HCT116 (cell line): ENCODE results near the gene APP. TPM values are rescaled to one million over a fixed set of nuclear protein-coding genes. Genes with fewer than 3 reads are reported as not detected.

Experiments used
- ATAC-seq: fragments of 200-7000 bp; cut with Tn5 transposase; 2 replicates; pipeline ENCODE4 v1.9.1; 2020; ENCODE audit warnings: mild to moderate bottlenecking, moderate library complexity
- BruUV-seq: library from RNA; stranded (reverse); fragments of 400-500 nt; replicated peaks from 2 replicates; lab custom pipeline; 2021; lab: Mats Ljungman, UMichigan
- CTCF ChIA-PET: fragments of 300-600 bp; sonication (Branson Sonifier 250); formaldehyde crosslinking; loops from one replicate; lab custom pipeline; 2021; ENCODE audit warnings: antibody characterized with exemption; lab: Charles Lee
- POLR2A ChIA-PET: fragments of 300-600, 350-600 bp; sonication (Branson Sonifier 250); formaldehyde crosslinking; loops from one replicate; lab custom pipeline; 2021; ENCODE audit warnings: antibody characterized with exemption; lab: Charles Lee
- RAD21 ChIA-PET, 2 experiments: fragments of 300-600 bp; sonication (Branson Sonifier 250); formaldehyde crosslinking; loops; one replicate each; lab custom pipeline; 2023; ENCODE audit warnings: low total read pairs in 2 of 2; ENCODE audit not compliant: uncharacterized antibody in 2 of 2, unreplicated experiment in 2 of 2, low non-redundant PET in 1 of 2; lab: Charles Lee
- DNase-seq: peaks from one replicate; pipeline ENCODE4 v3.0.0-alpha.2; 2010; ENCODE audit warnings: low read depth, low spot score
- H2AFZ ChIP-seq: fragments of 200-600 bp; shearing (Covaris generic), sonication (generic); 2 replicates; pipeline ENCODE4 v1.6.1; 2017; ENCODE audit warnings: low read depth, mixed run types, mixed read lengths, antibody characterized with exemption, low read length; ENCODE audit not compliant: poor library complexity, severe bottlenecking
- H3K27ac ChIP-seq: 2 replicates; pipeline ENCODE4 v1.5.1; 2012; ENCODE audit warnings: low read depth, low read length
- H3K27me3 ChIP-seq: fragments of 200-600 bp; sonication (generic); 2 replicates; pipeline ENCODE4 v1.6.1; 2016; ENCODE audit warnings: mixed run types, low read length, mixed read lengths; ENCODE audit not compliant: insufficient read depth
- H3K36me3 ChIP-seq, 2 experiments: fragments of 200-500 bp in 1 of 2; fragments of 200-600 bp in 1 of 2; sonication (Bioruptor generic) in 1 of 2; sonication (generic) in 1 of 2; 2 replicates each; pipeline versions ENCODE4 v1.5.1 to v1.6.1; 2014 to 2016; ENCODE audit warnings: low read length in 2 of 2, inconsistent platforms in 1 of 2, mixed read lengths in 1 of 2, mixed run types in 1 of 2; ENCODE audit not compliant: insufficient read depth in 2 of 2, control insufficient read depth in 1 of 2
- H3K4me1 ChIP-seq, 2 experiments: fragments of 200-600 bp in 1 of 2; sonication (generic) in 1 of 2; 2 replicates each; pipeline versions ENCODE4 v1.5.1 to v1.6.1; 2012 to 2017; ENCODE audit warnings: low read length in 2 of 2, inconsistent platforms in 1 of 2, mild to moderate bottlenecking in 1 of 2, mixed read lengths in 1 of 2, mixed run types in 1 of 2, moderate library complexity in 1 of 2; ENCODE audit not compliant: insufficient read depth in 2 of 2, control insufficient read depth in 1 of 2
- H3K4me2 ChIP-seq: fragments of 200-600 bp; sonication (generic); 2 replicates; pipeline ENCODE4 v1.6.1; 2017; ENCODE audit warnings: mixed run types, low read length, mixed read lengths
- H3K4me3 ChIP-seq, 2 experiments: fragments of 200-600 bp in 1 of 2; sonication (generic) in 1 of 2; replicated peaks in 1 of 2; 2 replicates each; pipeline ENCODE4 v1.5.1; 2011 to 2016; ENCODE audit warnings: low read length in 2 of 2, control low read depth in 1 of 2, low read depth in 1 of 2, mild to moderate bottlenecking in 1 of 2, mixed read lengths in 1 of 2, mixed run types in 1 of 2
- H3K79me2 ChIP-seq: fragments of 200-600 bp; sonication (generic); 2 replicates; pipeline ENCODE4 v1.6.1; 2017; ENCODE audit warnings: mild to moderate bottlenecking, mixed run types, low read length, moderate library complexity, mixed read lengths; ENCODE audit not compliant: insufficient read depth
- H3K9ac ChIP-seq: fragments of 200-600 bp; sonication (generic); 2 replicates; pipeline ENCODE4 v1.6.1; 2016; ENCODE audit warnings: low read length, mixed read lengths
- H3K9me2 ChIP-seq: fragments of 200-600 bp; sonication (generic), shearing (Covaris generic); 2 replicates; pipeline ENCODE4 v1.6.1; 2017; ENCODE audit warnings: mixed run types, mild to moderate bottlenecking, moderate library complexity; ENCODE audit not compliant: insufficient read depth
- H3K9me3 ChIP-seq, 2 experiments: fragments of 200-500 bp in 1 of 2; fragments of 200-600 bp in 1 of 2; sonication (Bioruptor generic) in 1 of 2; sonication (generic) in 1 of 2; 2 replicates each; pipeline ENCODE4 v1.6.1; 2014 to 2017; ENCODE audit warnings: low read length in 2 of 2, mixed read lengths in 2 of 2, inconsistent platforms in 1 of 2, low read depth in 1 of 2, mild to moderate bottlenecking in 1 of 2, mixed run types in 1 of 2, moderate library complexity in 1 of 2; ENCODE audit not compliant: control insufficient read depth in 1 of 2, insufficient read depth in 1 of 2
- H4K20me1 ChIP-seq: fragments of 200-600 bp; sonication (generic), shearing (Covaris generic); 2 replicates; pipeline ENCODE4 v1.6.1; 2017; ENCODE audit warnings: mixed run types, mild to moderate bottlenecking, moderate library complexity; ENCODE audit not compliant: insufficient read depth
- CBX3 ChIP-seq: IDR thresholded peaks from 2 replicates; pipeline ENCODE4 v1.6.1; 2012; ENCODE audit warnings: low read depth
- CEBPB ChIP-seq: IDR thresholded peaks from 2 replicates; pipeline ENCODE4 v1.6.1; 2012; ENCODE audit warnings: low read depth
- CTCF ChIP-seq, 3 experiments: fragments of 200-600 bp in 1 of 3; sonication (generic) in 1 of 3; IDR thresholded peaks in 2 of 3; conservative IDR thresholded peaks in 1 of 3; 2 replicates each; pipeline ENCODE4 v1.5.1; 2012 to 2017; ENCODE audit warnings: low read depth in 2 of 3, low read length in 2 of 3, antibody characterized with exemption in 1 of 3, borderline replicate concordance in 1 of 3, control low read depth in 1 of 3, mild to moderate bottlenecking in 1 of 3, mixed read lengths in 1 of 3, mixed run types in 1 of 3, moderate library complexity in 1 of 3; ENCODE audit not compliant: insufficient read depth in 1 of 3
- EGR1 ChIP-seq: IDR thresholded peaks from 2 replicates; pipeline ENCODE4 v1.6.1; 2012; ENCODE audit warnings: low read depth
- ELF1 ChIP-seq: IDR thresholded peaks from 2 replicates; pipeline ENCODE4 v1.6.1; 2012; ENCODE audit warnings: low read depth, borderline replicate concordance
- EZH2 ChIP-seq: fragments of 200-600 bp; sonication (generic); IDR thresholded peaks from 2 replicates; pipeline ENCODE4 v1.6.1; 2017; ENCODE audit warnings: antibody characterized with exemption, mixed run types
- JUND ChIP-seq: IDR thresholded peaks from 2 replicates; pipeline ENCODE4 v1.6.1; 2012
- MAX ChIP-seq: IDR thresholded peaks from 2 replicates; pipeline ENCODE4 v1.6.1; 2012
- RAD21 ChIP-seq: IDR thresholded peaks from 2 replicates; pipeline ENCODE4 v1.6.1; 2012; ENCODE audit warnings: low read depth, mild to moderate bottlenecking
- SIN3A ChIP-seq: IDR thresholded peaks from 2 replicates; pipeline ENCODE4 v1.6.1; 2012; ENCODE audit warnings: low read depth
- SRF ChIP-seq: IDR thresholded peaks from 2 replicates; pipeline ENCODE4 v1.6.1; 2012; ENCODE audit warnings: low read depth
- ZFX ChIP-seq: fragments of 450-650 bp; IDR thresholded peaks from 2 replicates; pipeline ENCODE4 v1.6.1; 2017
- intact Hi-C: fragments of 100-400 bp; cut with micrococcal nuclease; formaldehyde crosslinking; loops from 2 replicates; pipeline ENCODE4 v1.10.0; 2022
- total RNA-seq: library from RNA; stranded (reverse); gene quantifications from one replicate; pipeline ENCODE4 v1.2.1, GENCODE V29; 2021; ENCODE audit not compliant: unreplicated experiment
- TF ChIP-seq, protein P1 (sequence below): IDR thresholded peaks from 2 replicates; pipeline ENCODE4 v1.6.1; 2011; ENCODE audit warnings: mild to moderate bottlenecking, low read length, moderate library complexity; ENCODE audit not compliant: insufficient replicate concordance; ENCODE audit errors: extremely low read depth

Gene APP
- total RNA-seq, 1 experiment from 2014 or later: 267 TPM

DNA sequence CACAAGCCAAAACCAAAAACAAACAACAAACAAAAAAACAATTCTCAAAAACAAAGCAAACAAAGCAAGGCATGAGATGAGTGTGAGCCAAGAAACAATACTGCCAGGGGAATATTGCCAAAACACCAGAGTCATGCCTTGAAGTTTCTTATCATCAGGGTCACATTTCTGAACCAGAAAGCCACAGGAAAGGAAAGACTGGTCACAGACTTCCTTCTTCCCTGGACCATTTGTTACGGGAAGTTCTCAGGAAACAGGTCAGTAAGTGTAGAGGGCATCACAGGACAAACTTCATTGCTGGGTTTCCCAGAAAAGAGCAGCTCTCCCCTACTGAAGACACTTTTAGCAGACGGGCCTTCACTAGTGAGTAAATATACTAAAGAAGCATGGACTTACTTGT, 244.6 kb downstream of the APP start:
- ATAC-seq: no peak
- no peak overlapping the region for H3K27ac ChIP-seq
- H3K36me3 ChIP-seq: no peaks in the 10 kb centered on the region
- H3K4me3 ChIP-seq: no peak overlapping the region
- TF ChIP-seq CBX3 (no peak), SIN3A (no peak), MAX (no peak), CEBPB (no peak), SRF (no peak)
- TF ChIP-seq, protein P1, sequence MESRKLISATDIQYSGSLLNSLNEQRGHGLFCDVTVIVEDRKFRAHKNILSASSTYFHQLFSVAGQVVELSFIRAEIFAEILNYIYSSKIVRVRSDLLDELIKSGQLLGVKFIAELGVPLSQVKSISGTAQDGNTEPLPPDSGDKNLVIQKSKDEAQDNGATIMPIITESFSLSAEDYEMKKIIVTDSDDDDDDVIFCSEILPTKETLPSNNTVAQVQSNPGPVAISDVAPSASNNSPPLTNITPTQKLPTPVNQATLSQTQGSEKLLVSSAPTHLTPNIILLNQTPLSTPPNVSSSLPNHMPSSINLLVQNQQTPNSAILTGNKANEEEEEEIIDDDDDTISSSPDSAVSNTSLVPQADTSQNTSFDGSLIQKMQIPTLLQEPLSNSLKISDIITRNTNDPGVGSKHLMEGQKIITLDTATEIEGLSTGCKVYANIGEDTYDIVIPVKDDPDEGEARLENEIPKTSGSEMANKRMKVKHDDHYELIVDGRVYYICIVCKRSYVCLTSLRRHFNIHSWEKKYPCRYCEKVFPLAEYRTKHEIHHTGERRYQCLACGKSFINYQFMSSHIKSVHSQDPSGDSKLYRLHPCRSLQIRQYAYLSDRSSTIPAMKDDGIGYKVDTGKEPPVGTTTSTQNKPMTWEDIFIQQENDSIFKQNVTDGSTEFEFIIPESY: no peak
- ChIA-PET POLR2A (no interaction called here), CTCF (no interaction called here), RAD21 (no interaction called here)
- H4K20me1 ChIP-seq: no peaks in the 10 kb centered on the region
- H3K4me1 ChIP-seq: no peaks in the 10 kb centered on the region
- no peak overlapping the region for H2AFZ ChIP-seq
- H3K4me2 ChIP-seq: no peak overlapping the region
- H3K9me2 ChIP-seq: no peaks in the 10 kb centered on the region
- BruUV-seq: no TSS peak
- no peak for DNase-seq
- H3K9me3 ChIP-seq: no peaks in the 10 kb centered on the region
- no peaks in the 10 kb centered on the region for H3K79me2 ChIP-seq
- intact Hi-C loops: no loop called here
- no peaks in the 10 kb centered on the region for H3K27me3 ChIP-seq
- H3K9ac ChIP-seq: no peak overlapping the region

GRCh38 chr21:25925064-25925800, 245.3 kb downstream of the APP start:
- Histone ChIP-seq H3K79me2 (no peaks in the 10 kb centered on the region), H3K4me1 (no peaks in the 10 kb centered on the region), H4K20me1 (no peaks in the 10 kb centered on the region), H3K9me2 (no peaks in the 10 kb centered on the region), H2AFZ (no peak overlapping the region), H3K4me2 (no peak overlapping the region), H3K4me3 (no peak overlapping the region), H3K9me3 (no peaks in the 10 kb centered on the region), H3K27me3 (no peaks in the 10 kb centered on the region), H3K36me3 (no peaks in the 10 kb centered on the region), H3K9ac (no peak overlapping the region), H3K27ac (no peak overlapping the region)
- DNase-seq: no peak
- no TSS peak for BruUV-seq
- no peak for ATAC-seq
- intact Hi-C loops: no loop called here
- ChIA-PET RAD21 (no interaction called here), POLR2A (no interaction called here), CTCF (no interaction called here)
- no peak for TF ChIP-seq ELF1
- TF ChIP-seq CTCF (IDR thresholded peaks at IDR 0.05 in 2 of 3, conservative IDR thresholded peaks at IDR 0.05 in 1 of 3; ENCODE audit: borderline replicate concordance in 1 of 3, insufficient read depth in 1 of 3, low read depth in 2 of 3, low read length in 2 of 3): no peak
- TF ChIP-seq EGR1: no peak
- no peak for TF ChIP-seq JUND
- TF ChIP-seq CBX3: no peak
- no peak for TF ChIP-seq ZFX
- TF ChIP-seq, protein P1: no peak
- TF ChIP-seq EZH2: no peak
- no peak for TF ChIP-seq RAD21
- TF ChIP-seq MAX: no peak
